Brain pericyte (primary cell): Measurements from ENCODE around the gene TAF1B.
A peak's percentile ranks its signal among the peaks of the same experiment; 100 is the strongest.

Experiments used
- DNase-seq: peaks from one replicate; pipeline ENCODE4 v3.0.0-alpha.2; 2012; ENCODE audit warnings: low read depth, low spot score

TAF1B gene

DNA sequence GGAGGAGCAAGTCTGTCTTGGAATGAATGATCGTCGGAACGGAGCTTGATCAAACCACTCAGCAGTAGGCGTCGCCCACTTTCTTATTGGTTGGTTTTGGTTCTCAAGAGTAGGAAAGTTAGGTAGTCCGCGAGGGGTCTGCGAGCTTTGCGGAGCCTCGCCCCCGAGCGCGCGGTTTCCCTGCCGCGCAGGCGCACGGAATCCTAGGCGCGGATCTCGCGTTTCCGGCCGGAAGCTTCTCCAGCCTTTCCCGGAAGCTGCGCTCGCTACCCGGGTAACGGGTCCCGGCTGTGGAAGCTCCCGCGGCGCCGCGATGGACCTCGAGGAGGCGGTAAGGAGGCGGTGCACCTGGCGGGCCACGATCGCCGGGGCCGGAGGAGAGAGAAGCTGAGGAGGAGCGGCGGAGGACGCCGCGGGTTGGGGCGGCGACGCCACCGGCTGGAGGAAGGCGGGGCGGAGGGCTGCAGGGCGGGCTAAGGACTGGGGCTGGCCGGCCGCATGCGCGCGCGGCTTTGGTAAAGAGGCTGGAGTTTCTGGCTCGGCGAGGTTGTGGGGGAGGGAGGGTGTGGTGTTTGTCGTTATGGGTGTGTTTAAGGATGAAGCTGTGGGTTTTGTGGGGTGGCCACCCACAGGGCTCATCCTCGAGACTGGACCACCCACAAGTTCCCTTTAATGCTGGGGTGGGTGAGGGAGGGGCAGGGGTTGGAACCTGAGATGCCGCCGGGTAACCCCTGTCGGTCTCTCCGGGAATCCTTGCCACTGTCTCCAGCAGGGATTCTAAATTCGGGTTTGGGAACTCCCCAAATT, at the start of gene TAF1B:
Gene TAF1B, plus strand, starts transcription at position 246 of the 807 bp plus-strand sequence. Its CDS starts 68 bp downstream, at position 314.
- peak; percentile 83 for DNase-seq

DNA sequence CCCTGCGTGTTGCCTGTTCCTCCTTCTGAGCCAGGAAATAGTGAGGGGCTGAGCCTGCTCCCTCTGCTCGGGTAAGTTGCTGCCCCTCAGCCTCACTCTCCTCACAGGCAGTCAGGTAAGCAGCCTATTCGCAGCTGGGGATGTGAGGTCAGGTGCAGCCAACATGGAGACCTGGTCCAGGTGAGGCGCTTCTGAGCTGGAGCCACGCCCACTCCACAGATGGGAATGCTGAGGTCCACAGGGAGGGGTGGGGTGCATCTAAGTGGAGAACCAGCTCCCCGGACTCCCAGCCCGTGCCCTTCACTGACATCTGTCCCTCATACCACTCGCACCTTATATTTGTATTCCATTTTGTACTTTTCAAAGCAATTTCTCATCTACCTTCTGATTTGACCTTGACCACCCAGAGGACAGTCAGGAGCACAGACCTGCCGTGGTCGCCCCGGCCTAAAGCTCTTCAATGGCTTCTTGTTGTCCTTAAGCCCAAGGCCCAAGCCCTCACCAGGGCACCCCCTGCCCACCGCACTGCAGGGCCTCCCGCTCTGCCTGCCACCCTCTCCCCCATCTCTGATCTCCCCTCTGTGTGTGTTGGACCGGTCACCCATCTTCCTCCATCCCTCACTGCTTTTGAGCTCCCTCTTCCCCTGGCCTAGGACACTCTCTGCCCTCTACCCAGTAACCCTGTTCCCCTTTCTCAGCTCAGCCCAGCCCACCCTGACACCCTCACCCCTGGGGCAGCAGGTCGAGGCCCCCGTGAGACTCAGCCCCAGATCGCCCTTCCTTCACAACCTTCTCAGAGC, 49.2 kb upstream of the TAF1B start:
- no peak for DNase-seq

DNA sequence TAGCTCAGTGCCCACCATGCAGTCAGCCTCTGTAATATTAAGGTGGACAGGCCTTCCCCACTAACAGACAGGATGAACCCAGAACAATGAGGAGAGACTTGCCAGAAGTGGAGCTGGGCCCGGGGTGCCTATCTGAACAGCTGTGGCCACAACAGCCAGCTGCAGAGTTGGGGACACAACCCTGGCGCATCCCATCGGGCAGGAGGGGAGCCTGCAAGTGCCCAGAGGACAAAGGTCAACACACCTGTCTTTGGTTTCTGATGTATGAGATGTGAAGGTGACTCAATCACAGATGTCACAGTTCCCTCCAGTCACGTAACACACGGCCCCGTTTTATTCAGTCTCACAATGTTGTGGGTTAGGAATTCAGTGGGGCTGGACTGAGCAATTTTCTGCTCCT, 48.2 kb upstream of the TAF1B start:
- DNase-seq = no peak

DNA sequence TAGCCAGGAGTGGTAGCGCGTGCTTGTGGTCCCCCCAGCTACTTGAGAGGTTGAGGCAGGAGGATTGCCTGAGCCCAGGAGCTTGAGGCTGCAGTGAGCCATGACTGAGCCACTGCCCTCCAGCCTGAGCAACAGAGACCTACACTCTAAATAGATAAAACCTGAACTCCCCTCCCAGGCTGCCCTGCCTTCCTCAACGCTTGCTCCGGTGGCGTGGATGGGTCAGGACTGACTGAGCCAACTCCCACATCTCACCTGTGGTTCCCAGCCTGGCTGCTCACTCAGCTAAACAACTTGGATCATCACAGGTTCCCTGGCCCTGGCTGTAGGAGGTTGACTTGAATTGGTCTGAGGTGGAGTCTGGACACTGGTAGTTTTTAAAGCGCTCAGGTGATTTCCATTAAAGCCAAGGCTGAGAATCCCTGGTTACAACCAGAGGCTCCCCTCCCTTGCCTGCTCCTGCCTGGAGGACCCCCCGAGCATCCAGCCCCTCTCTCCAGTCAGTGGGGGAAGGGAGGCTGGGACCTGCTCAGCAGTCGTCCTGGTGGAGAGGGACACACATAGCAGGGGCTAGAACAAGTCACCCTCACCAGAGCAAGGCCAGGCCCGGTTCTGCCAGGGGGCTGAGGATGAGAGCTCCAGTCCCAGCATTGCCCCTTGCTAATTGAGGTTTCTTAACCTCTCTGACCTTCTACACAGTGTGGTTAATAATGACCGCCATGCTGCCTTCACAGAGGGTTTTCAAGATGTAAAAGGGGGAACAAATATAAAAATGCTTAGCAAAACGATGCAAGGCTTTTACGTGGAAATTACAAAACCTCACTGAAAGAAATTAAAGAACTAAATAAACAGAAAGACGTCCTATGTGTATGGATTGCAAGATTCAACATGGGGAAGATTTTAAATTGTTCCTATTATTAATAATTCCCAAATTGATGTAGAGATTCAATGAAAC, 46.9 kb upstream of the TAF1B start:
- DNase-seq = no peak

DNA sequence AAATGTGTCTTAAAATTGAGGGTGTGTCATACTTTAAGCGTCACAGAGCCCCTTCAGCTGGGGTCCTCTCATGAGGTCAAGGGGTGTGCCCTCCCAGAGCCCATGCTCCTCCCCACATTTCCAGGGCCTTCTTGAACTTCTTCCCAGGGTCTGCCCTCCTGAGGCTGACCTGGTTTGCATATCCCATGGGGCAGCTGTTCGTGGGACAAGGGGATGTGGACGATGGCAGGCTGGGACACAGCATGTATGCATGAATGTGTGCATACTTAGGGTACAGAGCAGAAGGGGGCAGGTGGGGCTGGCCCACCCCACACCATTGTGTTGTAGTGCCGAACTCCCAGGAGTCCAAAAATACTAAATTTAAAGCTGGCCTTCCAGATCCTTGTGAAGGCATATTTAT, 46.2 kb upstream of the TAF1B start:
- no peak for DNase-seq

DNA sequence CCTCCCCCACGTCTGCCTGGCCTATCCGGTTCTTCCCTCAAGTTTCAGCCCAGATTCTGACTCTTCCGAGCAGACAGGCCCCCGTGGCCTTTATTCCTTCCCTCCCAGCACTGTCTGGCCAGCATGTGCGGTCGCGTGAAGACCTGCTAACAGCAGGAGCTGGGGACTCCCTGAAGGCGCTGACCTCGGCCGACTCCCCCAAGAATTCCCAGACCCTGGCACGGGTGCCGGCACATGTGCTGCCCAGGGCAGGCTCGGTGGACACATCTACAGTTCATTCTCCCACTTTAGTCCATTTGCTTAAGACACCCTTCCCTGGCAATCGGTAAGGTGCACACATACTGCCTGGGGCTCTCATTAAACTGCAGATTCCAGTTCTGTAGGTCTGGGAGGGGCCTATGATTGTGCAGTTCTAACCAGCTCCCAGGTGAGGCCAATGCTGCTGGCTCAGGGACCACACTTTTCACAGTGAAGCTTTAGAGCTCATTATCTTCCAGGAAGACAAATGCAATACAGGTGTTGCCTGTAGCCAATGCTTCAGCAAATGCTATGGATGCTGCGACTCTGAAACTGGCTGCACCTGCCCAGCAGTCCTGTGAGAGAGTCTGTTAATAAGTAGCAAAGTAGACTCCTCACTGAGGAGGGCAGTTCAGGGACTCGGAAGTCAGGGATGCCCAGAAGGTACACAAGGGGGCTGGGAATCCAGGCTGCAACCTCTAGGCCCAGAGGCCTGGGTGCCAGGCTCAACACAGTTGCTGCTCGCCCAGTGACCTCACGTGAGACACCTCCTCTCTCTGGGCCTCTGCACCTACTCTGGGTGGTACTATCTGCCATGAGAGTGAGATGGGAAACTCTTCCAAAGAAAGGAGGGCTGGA, 45.4 kb upstream of the TAF1B start:
- no peak for DNase-seq

DNA sequence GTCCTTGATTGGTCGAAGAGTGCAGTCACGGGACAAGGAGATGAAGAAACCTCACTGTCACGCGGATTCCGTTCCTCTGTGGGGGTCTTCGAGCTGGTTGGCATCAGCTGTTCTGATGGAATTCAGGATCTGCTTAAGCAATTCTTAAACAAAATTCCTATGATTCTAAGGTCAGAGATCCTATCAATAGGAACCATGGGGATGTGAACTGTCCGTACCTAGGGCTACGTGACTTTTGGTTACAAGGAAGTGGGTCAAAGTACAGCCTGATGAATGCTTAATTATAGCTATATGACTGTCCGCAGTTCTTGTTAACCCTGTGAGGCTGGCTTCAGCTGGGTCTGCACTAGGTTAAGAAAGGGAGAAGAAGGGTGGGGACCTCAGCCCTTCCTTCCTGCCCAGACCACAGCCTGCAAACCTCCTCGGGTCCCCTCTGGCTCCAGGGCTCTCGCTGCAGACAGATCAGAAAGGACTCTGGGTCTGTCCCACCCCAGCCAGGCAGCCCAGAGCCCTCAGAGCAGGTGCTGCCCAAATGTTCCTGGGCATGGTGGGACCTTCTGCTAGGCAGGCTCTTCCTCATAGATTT, 44.2 kb upstream of the TAF1B start:
- no peak for DNase-seq

DNA sequence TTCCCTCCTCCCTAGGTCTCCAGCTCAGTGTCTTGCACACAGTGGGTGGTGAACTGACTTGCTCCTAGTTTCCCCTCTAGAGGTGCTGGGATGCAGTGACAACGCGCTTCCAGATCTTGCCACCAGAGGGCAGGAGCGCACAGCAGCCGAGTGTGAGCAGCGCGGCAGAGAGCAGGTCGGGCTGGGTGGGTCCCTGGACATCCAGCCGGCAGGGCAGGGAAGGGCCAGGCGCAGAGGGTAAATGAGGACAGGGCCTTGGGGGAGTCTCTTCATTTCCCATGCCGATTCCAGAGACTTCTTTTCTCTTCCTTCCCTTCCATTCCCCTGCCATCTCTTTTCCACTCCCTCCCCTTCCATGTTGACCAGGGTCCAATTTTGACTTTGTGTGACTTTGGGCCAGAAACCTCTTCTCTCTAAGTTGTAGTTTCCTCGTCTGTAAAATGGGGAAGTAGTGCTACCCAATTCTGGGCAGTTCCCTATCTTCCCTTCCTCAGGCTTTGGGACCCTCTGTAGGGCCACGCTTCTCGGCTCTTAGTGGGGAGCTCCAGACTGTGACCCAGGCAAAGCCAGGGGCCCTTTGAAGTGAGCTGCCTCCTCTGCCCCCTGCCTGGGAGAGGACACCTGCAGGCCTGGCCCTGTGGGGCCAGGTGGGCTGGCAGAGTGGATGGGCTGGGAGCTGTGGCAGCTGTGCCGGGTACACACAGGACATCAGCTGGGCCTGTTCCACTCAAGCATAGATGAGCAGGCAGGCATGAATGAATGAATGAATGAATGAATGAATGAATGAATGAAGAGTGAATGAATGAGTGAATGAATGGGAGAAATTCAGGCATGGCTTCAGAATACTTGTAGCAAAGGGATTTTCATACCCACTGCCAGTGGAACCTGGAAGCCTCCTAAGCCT, 43.3 kb upstream of the TAF1B start:
- DNase-seq = no peak

DNA sequence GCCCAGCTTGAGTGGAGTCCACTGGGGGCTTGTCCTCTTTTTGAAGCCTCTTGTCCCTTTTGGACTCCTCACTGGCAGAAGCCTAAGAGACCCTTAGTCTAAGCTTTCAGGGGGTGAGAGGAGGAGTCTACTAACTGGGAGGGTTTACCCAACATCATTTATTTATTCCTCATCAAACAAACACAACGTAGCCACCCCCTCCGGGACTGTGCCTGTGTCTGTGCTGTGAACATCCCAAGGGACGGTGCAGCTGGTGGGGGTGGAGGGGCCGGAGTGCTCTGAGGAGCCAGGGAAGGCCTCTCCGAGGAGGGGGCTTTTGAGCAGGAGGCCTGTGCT, 42.7 kb upstream of the TAF1B start:
- no peak for DNase-seq

DNA sequence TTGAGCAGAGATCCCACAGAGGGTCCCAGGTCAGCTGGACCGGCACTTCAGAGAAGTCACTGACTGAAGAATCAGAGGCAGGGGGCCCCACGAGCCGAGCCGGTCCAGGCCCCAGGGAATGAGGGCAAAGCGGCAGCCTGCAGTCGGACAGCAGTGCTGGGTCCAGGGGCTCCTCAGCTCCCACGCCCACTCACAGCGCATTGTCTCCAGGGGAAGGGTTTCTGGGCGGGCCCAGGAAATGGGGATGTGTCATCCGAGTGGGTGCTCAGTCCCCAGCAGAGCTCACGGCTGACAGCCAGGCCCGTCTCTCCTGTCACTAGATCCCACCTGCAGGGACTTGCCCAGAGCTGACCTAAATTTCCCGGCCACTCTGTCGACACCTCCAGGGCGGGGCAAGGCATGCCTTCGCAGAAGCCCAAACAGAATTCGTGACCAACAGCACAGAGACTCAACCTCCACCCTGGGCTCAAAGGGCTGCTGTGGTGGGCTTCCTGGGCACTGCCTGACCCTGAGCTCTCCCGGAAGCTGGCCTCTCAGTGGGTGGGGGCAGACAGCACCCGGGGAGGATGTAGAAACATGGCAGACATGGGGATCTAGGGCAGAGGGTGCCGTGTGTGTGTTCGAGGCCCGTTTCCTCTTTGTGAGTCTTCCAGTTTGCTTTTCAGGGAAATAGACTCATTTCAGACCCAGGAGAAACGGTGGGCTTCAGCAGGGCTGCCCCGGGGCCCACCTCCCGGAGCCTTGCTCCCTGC, 42.1 kb upstream of the TAF1B start:
- DNase-seq = no peak

DNA sequence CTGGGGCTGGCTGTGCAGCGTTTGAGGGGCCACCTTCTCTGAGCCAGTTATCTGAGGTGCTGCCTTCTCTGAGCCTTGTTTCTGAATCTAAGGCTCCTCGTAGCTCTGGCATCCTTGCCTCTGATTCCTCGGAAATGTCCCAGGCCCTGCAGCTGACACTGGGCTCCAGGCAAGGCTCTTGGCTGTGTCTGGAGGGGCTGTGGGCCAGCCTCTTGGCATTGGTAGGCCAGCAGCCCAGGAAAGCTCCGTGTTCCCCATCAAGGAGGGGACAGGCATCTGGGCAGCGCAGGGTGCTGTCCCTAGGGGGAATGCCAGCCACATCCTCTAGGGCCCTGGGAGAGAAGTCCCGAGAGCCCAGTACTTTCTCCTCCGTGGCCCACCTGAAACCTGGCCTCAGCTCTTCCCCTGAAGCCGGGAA, 40.7 kb upstream of the TAF1B start:
- no peak for DNase-seq

DNA sequence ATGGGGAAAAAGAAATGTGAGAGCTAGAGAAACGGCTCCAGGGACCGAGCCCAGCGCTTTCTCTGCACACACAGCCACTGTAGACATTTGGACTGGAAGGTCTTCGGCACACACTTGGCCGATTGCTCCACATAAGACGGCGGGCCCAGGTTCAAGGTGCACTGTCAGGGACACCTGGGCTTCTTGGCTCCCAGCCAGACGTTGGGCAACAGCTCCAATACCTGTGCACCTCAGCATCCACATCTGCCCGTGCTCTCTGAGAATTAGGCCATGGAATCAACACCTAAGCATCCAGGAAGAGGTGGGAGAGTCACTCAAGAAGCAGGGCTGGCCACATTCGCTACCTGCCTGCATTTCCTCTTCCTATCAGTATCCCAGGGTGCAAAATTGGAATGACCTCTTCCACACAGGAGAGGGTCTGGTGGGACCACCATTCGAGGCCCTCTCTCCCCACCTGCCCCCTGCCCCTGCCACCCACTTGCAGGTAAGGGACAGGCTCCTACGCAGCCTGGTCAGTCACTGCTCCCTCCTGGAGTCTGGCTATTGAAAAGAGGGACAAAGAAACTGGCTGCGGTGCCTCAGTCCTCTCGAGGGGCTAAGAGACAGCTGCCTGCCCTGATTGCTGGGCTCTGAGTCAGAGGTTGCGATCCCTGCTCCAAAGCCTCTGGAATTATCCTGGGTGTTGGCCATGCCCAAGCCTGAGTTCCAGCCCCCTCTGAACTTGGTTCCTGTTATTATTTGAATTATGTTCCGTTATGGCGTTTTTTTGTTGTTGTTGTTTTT, 40.1 kb upstream of the TAF1B start:
- no peak for DNase-seq

DNA sequence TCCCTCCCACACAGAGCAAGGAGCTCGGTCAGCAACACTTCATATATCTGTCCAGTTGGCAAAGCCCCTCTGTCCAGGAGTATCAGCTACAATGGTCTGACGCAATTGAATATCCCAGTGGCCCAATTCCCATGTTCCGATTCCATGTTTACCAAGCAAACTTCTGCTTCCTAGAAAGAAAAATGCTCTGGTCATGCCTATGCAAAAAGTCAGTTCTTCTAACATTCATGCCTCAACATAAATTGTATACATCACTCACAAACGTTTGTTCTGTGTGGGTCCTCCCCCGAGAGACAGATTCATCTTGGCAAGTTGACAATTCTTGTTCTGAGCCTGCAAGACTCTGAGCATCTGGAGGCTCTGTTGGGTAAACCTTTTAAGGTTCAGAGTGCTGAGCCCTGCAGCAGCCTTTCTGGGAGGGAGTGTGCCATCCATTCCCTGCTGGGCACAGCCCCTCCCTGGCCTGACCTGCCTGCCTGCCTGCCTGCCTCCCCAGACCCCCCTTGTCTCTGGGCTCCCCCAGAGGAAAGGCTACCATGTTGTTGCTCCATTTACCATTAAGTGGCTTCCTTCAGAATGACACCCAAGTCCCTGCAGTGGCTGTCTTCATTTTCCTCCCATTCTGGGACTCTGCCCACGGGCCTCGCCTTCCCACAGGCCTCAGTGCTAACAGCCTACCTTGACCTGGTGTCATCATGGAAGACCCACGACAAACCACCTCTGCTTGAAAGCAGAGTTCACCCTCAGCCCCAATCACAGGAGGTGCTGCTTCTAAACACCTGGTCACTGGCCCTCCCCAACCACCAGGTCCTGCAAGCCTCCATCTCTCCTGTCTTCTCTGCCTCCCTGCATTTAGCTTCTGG, 37.6 kb upstream of the TAF1B start:
- DNase-seq = no peak

DNA sequence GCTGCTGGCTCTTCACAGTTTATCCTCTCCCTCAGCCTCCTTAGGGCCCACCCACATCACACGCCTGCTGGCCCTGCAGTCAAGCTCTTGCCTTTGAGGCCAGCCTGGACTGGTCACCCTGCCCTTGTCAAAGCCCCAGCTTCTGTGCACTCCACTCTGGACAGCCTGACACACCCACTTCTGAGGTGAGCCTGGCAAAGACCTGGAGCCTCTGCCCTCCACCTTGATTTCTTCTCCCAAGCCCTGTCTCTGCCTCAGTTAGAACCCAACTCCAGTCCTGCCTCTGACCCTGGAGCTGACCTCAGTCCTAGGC, 37.0 kb upstream of the TAF1B start:
- no peak for DNase-seq

DNA sequence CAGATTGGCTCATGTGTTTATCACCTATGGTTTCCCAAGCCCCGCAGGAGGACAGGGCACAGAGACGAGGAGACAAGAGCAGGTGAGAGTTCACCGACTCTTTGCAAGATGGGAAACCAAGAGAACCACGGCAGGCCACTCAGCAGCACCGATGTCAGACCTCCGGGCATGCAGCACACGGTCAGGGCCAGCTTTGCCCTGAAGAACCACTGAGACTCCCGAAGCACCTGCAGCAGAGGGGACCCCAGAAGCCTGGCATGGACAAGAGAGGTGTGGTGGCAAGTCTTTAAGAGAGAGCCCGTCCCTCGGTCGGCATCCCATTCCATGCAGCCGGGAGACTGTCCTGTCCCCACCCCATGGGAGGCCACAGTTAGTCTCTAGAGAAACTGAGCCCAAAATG, 36.6 kb upstream of the TAF1B start:
- no peak for DNase-seq

DNA sequence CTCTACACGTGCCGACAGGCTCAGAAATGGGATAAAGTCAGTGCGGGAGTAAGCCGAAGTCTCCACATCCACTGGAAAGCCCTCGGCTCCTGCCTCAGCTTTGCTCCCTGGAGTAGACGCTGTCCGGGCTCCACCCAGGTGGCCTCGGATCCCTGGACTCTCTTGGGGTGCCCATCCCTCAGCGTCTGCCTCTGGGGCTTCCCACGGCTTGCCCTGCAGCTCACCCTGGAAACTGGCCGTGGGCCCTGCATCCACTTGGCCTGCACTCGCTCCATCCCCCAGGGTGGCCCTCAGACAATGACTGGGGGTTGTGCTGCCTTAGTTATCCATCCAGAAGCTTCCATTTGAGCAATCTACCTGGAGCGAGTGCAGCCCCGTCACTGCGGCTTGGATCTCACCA, 36.2 kb upstream of the TAF1B start:
- no peak for DNase-seq
